OCI-LY1 (cell line): ENCODE data around the gene AMIGO3.

Experiments
- H2AFZ ChIP-seq: fragments of 200-600 bp; sonication (generic), shearing (Covaris generic); 2 replicates; pipeline ENCODE4 v1.6.0; 2014; ENCODE audit warnings: antibody characterized with exemption, mild to moderate bottlenecking, low read length
- H3F3A ChIP-seq: fragments of 200-600 bp; sonication (generic), shearing (Covaris generic); 2 replicates; pipeline ENCODE4 v1.6.0; 2014; ENCODE audit warnings: mild to moderate bottlenecking, antibody characterized with exemption, low read length, moderate library complexity; ENCODE audit not compliant: insufficient read depth
- H3K27ac ChIP-seq: fragments of 200-600 bp; sonication (generic); 2 replicates; pipeline ENCODE4 v1.5.1; 2014; ENCODE audit warnings: low read length, mixed run types, mild to moderate bottlenecking, low read depth; ENCODE audit not compliant: poor library complexity, severe bottlenecking
- H3K27me3 ChIP-seq: fragments of 200-600 bp; sonication (generic); 2 replicates; pipeline ENCODE4 v1.6.0; 2014; ENCODE audit warnings: antibody characterized with exemption, mild to moderate bottlenecking, low read length, moderate library complexity; ENCODE audit not compliant: insufficient read depth
- H3K36me3 ChIP-seq: fragments of 200-600 bp; sonication (generic); 2 replicates; pipeline ENCODE4 v1.6.1; 2014; ENCODE audit warnings: mild to moderate bottlenecking, antibody characterized with exemption, low read length, moderate library complexity, mixed read lengths; ENCODE audit not compliant: insufficient read depth
- H3K4me1 ChIP-seq: fragments of 200-600 bp; sonication (generic); 2 replicates; pipeline ENCODE4 v1.5.1; 2014; ENCODE audit warnings: mild to moderate bottlenecking, low read length, moderate library complexity; ENCODE audit not compliant: insufficient read depth, severe bottlenecking
- H3K4me2 ChIP-seq: fragments of 200-600 bp; sonication (generic), shearing (Covaris generic); 2 replicates; pipeline ENCODE4 v1.6.1; 2014; ENCODE audit warnings: low read length
- H3K4me3 ChIP-seq: fragments of 200-600 bp; sonication (generic); 2 replicates; pipeline ENCODE4 v1.5.1; 2014; ENCODE audit warnings: low read length, low read depth, mild to moderate bottlenecking, mixed read lengths; ENCODE audit not compliant: poor library complexity, severe bottlenecking
- H3K79me2 ChIP-seq: fragments of 200-600 bp; shearing (Covaris generic); 2 replicates; pipeline ENCODE4 v1.6.1; 2016; ENCODE audit warnings: mixed run types, low read length, mixed read lengths; ENCODE audit not compliant: insufficient read depth
- H3K9ac ChIP-seq: fragments of 200-600 bp; sonication (generic), shearing (Covaris generic); 2 replicates; pipeline ENCODE4 v1.6.1; 2014; ENCODE audit warnings: mild to moderate bottlenecking, low read length, mixed read lengths
- H3K9me2 ChIP-seq: fragments of 200-600 bp; sonication (generic), shearing (Covaris generic); 2 replicates; pipeline ENCODE4 v1.6.1; 2014; ENCODE audit warnings: low read depth, mild to moderate bottlenecking, low read length, mixed read lengths
- H3K9me3 ChIP-seq: fragments of 200-600 bp; shearing (Covaris generic); 2 replicates; pipeline ENCODE4 v1.6.1; 2014; ENCODE audit warnings: low read length, mixed read lengths
- H4K20me1 ChIP-seq: fragments of 200-600 bp; sonication (generic), shearing (Covaris generic); 2 replicates; pipeline ENCODE4 v1.6.0; 2016; ENCODE audit warnings: mild to moderate bottlenecking, low read length; ENCODE audit not compliant: insufficient read depth
- CTCF ChIP-seq: fragments of 200-600 bp; sonication (generic), shearing (Covaris generic); IDR thresholded peaks from 2 replicates; pipeline ENCODE4 v1.5.1; 2017; ENCODE audit warnings: mild to moderate bottlenecking, antibody characterized with exemption, low read length, moderate library complexity, mixed read lengths
- EZH2 ChIP-seq: fragments of 200-600 bp; sonication (generic), shearing (Covaris generic); IDR thresholded peaks from 2 replicates; pipeline ENCODE4 v1.8.0; 2017; ENCODE audit warnings: borderline replicate concordance, mixed run types, mild to moderate bottlenecking, antibody characterized with exemption, low read length, moderate library complexity, mixed read lengths

The AMIGO3 gene

DNA sequence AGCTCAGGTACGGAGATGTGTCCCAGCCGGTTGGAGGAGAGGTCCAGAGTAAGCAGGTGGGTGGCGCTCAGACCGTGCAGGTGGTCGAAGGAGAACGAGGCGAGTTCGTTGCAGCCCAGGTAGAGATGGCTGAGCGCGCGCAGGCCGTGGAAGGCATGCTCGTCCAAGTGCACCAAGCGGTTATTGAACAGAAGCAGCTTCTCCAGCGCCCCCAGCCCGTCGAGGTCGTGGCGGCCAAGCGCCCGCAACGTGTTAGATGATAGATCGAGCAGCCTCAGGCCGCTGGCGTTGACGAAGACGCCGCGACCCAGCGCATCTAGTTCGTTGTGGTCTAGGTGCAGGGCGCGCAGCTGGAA, 648 bp downstream of the AMIGO3 start:
- no peaks in the 10 kb centered on the region for H3K27me3 ChIP-seq
- H2AFZ ChIP-seq = no peak overlapping the region
- H3K4me1 ChIP-seq = peaks cover 12% of the 10 kb centered on the region
- H3K36me3 ChIP-seq = peaks cover 46% of the 10 kb centered on the region
- H4K20me1 ChIP-seq = no peaks in the 10 kb centered on the region
- H3K27ac ChIP-seq = no peak overlapping the region
- no peaks in the 10 kb centered on the region for H3K9me3 ChIP-seq
- H3K4me3 ChIP-seq = peak overlapping the region; percentile 56
- H3K9me2 ChIP-seq = no peaks in the 10 kb centered on the region
- H3F3A ChIP-seq = no peaks in the 10 kb centered on the region
- no peaks in the 10 kb centered on the region for H3K79me2 ChIP-seq
- H3K4me2 ChIP-seq = peak overlapping the region; percentile 60
- peak overlapping the region; percentile 30; the same call in 1 of the 2 replicates for H3K9ac ChIP-seq
- TF ChIP-seq CTCF = no peak

GRCh38 chr3:49717959-49718857, 1.3 kb downstream of the AMIGO3 start:
- no peaks in the 10 kb centered on the region for H3K9me3 ChIP-seq
- no peaks in the 10 kb centered on the region for H3F3A ChIP-seq
- peaks cover 12% of the 10 kb centered on the region for H3K4me1 ChIP-seq
- peak overlapping the region; percentile 60; the same call in 1 of the 2 replicates for H3K4me2 ChIP-seq
- no peak overlapping the region for H3K9ac ChIP-seq
- H3K36me3 ChIP-seq = peaks cover 46% of the 10 kb centered on the region
- H3K79me2 ChIP-seq = no peaks in the 10 kb centered on the region
- no peak overlapping the region for H3K27ac ChIP-seq
- no peak overlapping the region for H2AFZ ChIP-seq
- no peaks in the 10 kb centered on the region for H3K27me3 ChIP-seq
- peak overlapping the region; percentile 56 for H3K4me3 ChIP-seq
- TF ChIP-seq CTCF = no peak
- TF ChIP-seq EZH2 = no peak
- no peaks in the 10 kb centered on the region for H3K9me2 ChIP-seq
- H4K20me1 ChIP-seq = no peaks in the 10 kb centered on the region

DNA sequence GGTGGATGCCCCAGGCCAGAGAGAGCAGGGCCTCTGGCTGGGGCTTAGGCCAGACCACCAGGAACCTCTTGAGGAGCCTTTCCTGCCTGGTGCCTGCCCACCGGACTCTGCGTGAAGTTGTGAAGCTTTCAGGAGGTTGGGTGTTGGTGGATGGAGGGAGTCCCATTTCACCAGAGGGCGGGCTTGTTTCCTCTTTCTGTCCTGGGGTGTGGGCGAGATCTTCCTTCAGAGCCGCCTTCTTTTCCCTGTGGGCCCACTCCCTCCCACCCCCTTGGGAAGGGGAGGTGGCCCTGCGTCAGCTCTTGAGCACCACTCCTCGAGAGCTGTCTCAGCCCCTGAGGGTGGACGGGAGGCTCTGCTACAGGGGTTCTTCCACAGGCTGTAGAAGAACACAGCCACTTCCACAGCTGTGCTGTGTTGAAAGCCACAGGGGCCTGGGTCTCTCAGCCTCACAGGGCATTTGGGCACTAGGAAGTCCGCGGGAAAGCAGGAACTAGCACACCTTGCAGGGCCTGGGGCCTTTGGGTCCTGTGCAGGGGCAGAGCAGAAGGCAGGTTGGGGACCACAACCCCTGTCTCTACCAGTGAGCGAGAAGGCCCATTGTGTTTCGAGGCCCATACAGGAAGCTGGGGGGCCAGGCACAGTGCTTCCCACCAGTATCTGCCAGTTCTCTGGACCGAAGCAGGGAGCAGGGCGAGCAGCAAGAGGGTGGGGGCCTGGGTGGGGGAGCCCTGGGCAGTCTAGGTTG, 2.1 kb downstream of the AMIGO3 start:
- Histone ChIP-seq H3K4me3 (no peak overlapping the region), H3K4me1 (peaks cover 3% of the 10 kb centered on the region), H3K27ac (no peak overlapping the region), H3F3A (no peaks in the 10 kb centered on the region), H2AFZ (no peak overlapping the region), H3K9me3 (no peaks in the 10 kb centered on the region), H3K9me2 (no peaks in the 10 kb centered on the region), H4K20me1 (no peaks in the 10 kb centered on the region), H3K4me2 (no peak overlapping the region), H3K9ac (no peak overlapping the region), H3K27me3 (no peaks in the 10 kb centered on the region), H3K79me2 (no peaks in the 10 kb centered on the region), H3K36me3 (peaks cover 42% of the 10 kb centered on the region)
- TF ChIP-seq CTCF (no peak), EZH2 (no peak)
